ENCODE measurements around the gene RPL32. TPM values are rescaled to one million over a fixed set of nuclear protein-coding genes. Genes with fewer than 3 reads are reported as not detected.
A peak's percentile ranks its signal among the peaks of the same experiment; 100 is the strongest.

The RPL32 gene
- total RNA-seq, result 1,191 TPM
- long read RNA-seq, transcript RPL32-204 (4 exons, 2,117 nt), result major isoform, 220 of 225 reads
- long read RNA-seq, partial matches to known transcripts, result 1 of 225 reads
- long read RNA-seq, other reads (novel, unspliced or antisense), result 0 of 225 reads

GRCh38 chr3:12841149-12841969, at the start of gene RPL32:
Gene RPL32, minus strand, starts transcription at chr3:12841565. Its CDS starts 1,328 bp downstream, at chr3:12840237.
- peak; percentile 93 for DNase-seq
- peak; percentile 96 for ATAC-seq
- H3K4me3 ChIP-seq, result peak within 1 kb of the TSS; percentile 79
- no peaks in the 10 kb centered on the region for H3K9me3 ChIP-seq
- TF ChIP-seq CTCF (IDR thresholded peaks at IDR 0.05), result peak; percentile 81
- intact Hi-C loops (cut with DNase I), result no loop called here
- H3K27me3 ChIP-seq, result no peaks in the 10 kb centered on the region
- peaks cover 28% of the 10 kb centered on the region for H3K4me1 ChIP-seq
- peaks cover 38% of the 10 kb centered on the region for H3K36me3 ChIP-seq
- peak within 1 kb of the TSS; percentile 98 for H3K27ac ChIP-seq

GRCh38 chr3:12890610-12891390, 49.4 kb upstream of the RPL32 start:
- H3K27ac ChIP-seq, result no peak overlapping the region
- H3K27me3 ChIP-seq, result peaks cover 6% of the 10 kb centered on the region
- ATAC-seq (no peak), DNase-seq (no peak)
- no peak for TF ChIP-seq CTCF (IDR thresholded peaks at IDR 0.05)
- intact Hi-C loops (cut with DNase I), result no loop called here
- H3K4me3 ChIP-seq, result no peak overlapping the region
- H3K4me1 ChIP-seq, result no peaks in the 10 kb centered on the region
- no peaks in the 10 kb centered on the region for H3K36me3 ChIP-seq
- no peaks in the 10 kb centered on the region for H3K9me3 ChIP-seq

GRCh38 chr3:12886736-12887135, 45.4 kb upstream of the RPL32 start:
- no peaks in the 10 kb centered on the region for H3K9me3 ChIP-seq
- TF ChIP-seq CTCF (IDR thresholded peaks at IDR 0.05), result no peak
- H3K4me1 ChIP-seq, result no peaks in the 10 kb centered on the region
- H3K36me3 ChIP-seq, result no peaks in the 10 kb centered on the region
- DNase-seq (no peak), ATAC-seq (no peak)
- intact Hi-C loops (cut with DNase I), result no loop called here
- H3K27ac ChIP-seq, result no peak overlapping the region
- no peak overlapping the region for H3K4me3 ChIP-seq
- peaks cover 6% of the 10 kb centered on the region for H3K27me3 ChIP-seq

- H3K27me3 ChIP-seq, result peaks cover 6% of the 10 kb centered on the region
- intact Hi-C loops (cut with DNase I), result no loop called here
- TF ChIP-seq CTCF (IDR thresholded peaks at IDR 0.05), result no peak
- no peaks in the 10 kb centered on the region for H3K4me1 ChIP-seq
- no peak for DNase-seq
- no peak overlapping the region for H3K4me3 ChIP-seq
- peak; percentile 9 for ATAC-seq
- H3K27ac ChIP-seq, result no peak overlapping the region
- no peaks in the 10 kb centered on the region for H3K9me3 ChIP-seq
- H3K36me3 ChIP-seq, result no peaks in the 10 kb centered on the region
Observed at GRCh38 chr3:12886106-12886679, 44.8 kb upstream of the RPL32 start.

GRCh38 chr3:12885583-12885930, 44.2 kb upstream of the RPL32 start:
- ATAC-seq, result no peak
- Histone ChIP-seq H3K9me3 (no peaks in the 10 kb centered on the region), H3K4me1 (no peaks in the 10 kb centered on the region), H3K27ac (no peak overlapping the region), H3K4me3 (no peak overlapping the region), H3K27me3 (peaks cover 6% of the 10 kb centered on the region), H3K36me3 (no peaks in the 10 kb centered on the region)
- TF ChIP-seq CTCF (IDR thresholded peaks at IDR 0.05), result no peak
- intact Hi-C loops (cut with DNase I), result no loop called here
- no peak for DNase-seq

All from upper lobe of right lung (tissue), 1 donor.